Measurements from ENCODE around the gene P2RX5. TPM values are rescaled to one million over a fixed set of nuclear protein-coding genes. Genes with fewer than 3 reads are reported as not detected.

Gene P2RX5
- total RNA-seq, 1 donor from 2014 or later: 18.3 TPM

DNA sequence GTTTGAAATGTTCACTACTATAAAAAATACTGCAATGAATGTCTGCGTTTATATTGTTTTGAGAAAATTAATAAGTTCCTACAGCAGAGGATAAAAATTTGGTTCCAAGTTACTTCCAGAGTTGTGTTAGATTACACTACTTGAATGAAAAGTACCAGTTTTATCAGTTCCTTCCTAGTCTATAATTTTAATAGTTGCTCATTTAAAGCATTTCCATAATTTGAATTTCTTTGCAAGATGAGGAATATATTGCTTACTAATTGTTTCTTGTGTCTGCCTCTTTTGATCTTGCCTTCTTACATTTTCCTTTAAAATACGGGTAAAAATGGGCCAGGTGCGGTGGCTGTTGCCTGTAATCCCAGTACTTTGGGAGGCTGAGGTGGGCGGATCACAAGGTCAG is 23.4 kb downstream of the P2RX5 start:
- Histone ChIP-seq H3K4me3 (no peak overlapping the region), H3K36me3 (no peaks in the 10 kb centered on the region), H3K4me1 (peaks cover 27% of the 10 kb centered on the region), H3K27ac (replicated peaks) (no peak overlapping the region), H3K27me3 (ENCODE audit: low read depth) (no peaks in the 10 kb centered on the region), H3K9me3 (replicated peaks) (no peaks in the 10 kb centered on the region)
- no peak for DNase-seq
- intact Hi-C loops (cut with micrococcal nuclease): no loop called here
- TF ChIP-seq, protein P1, sequence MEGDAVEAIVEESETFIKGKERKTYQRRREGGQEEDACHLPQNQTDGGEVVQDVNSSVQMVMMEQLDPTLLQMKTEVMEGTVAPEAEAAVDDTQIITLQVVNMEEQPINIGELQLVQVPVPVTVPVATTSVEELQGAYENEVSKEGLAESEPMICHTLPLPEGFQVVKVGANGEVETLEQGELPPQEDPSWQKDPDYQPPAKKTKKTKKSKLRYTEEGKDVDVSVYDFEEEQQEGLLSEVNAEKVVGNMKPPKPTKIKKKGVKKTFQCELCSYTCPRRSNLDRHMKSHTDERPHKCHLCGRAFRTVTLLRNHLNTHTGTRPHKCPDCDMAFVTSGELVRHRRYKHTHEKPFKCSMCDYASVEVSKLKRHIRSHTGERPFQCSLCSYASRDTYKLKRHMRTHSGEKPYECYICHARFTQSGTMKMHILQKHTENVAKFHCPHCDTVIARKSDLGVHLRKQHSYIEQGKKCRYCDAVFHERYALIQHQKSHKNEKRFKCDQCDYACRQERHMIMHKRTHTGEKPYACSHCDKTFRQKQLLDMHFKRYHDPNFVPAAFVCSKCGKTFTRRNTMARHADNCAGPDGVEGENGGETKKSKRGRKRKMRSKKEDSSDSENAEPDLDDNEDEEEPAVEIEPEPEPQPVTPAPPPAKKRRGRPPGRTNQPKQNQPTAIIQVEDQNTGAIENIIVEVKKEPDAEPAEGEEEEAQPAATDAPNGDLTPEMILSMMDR (IDR thresholded peaks at IDR 0.05; ENCODE audit: borderline replicate concordance): no peak

DNA sequence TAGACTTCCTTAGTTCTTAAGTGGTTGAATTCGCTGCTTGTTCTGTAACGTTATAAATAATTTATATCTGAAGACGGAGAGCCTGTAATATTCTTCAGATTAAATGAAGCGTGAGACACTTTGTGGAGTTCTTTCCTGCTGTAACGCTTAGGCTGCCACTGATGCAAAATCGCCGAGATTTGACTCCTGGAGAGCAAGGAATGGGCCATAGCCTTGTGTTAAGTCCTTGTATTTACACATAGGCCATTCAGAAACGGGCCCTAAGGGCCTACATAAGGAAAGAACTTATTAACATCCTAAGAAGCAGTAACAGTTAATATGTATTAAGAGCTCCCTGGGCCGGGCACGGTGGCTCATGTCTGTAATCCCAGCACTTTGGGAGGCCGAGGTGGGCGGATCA is 26.4 kb downstream of the P2RX5 start:
- Histone ChIP-seq H3K4me3 (peak overlapping the region; percentile 89), H3K36me3 (peaks cover 5% of the 10 kb centered on the region), H3K27me3 (ENCODE audit: low read depth) (no peaks in the 10 kb centered on the region), H3K9me3 (replicated peaks) (no peaks in the 10 kb centered on the region), H3K4me1 (peaks cover 57% of the 10 kb centered on the region), H3K27ac (replicated peaks) (no peak overlapping the region)
- TF ChIP-seq, protein P1 (IDR thresholded peaks at IDR 0.05; ENCODE audit: borderline replicate concordance): no peak
- no peak for DNase-seq
- intact Hi-C loops (cut with micrococcal nuclease): no loop called here

DNA sequence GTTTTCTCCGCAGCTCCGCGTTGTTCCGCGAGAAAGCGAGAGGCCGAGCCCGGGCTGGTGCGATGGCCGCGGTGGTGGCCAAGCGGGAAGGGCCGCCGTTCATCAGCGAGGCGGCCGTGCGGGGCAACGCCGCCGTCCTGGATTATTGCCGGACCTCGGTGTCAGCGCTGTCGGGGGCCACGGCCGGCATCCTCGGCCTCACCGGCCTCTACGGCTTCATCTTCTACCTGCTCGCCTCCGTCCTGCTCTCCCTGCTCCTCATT is 26.9 kb downstream of the P2RX5 start:
- TF ChIP-seq, protein P1 (IDR thresholded peaks at IDR 0.05; ENCODE audit: borderline replicate concordance): no peak
- H3K36me3 ChIP-seq: peaks cover 10% of the 10 kb centered on the region
- H3K4me1 ChIP-seq: peaks cover 62% of the 10 kb centered on the region
- H3K27ac ChIP-seq (replicated peaks): peak overlapping the region; percentile 100
- intact Hi-C loops (cut with micrococcal nuclease): no loop called here
- DNase-seq: no peak
- H3K9me3 ChIP-seq (replicated peaks): no peaks in the 10 kb centered on the region
- peak overlapping the region; percentile 89 for H3K4me3 ChIP-seq
- H3K27me3 ChIP-seq (ENCODE audit: low read depth): no peaks in the 10 kb centered on the region

DNA sequence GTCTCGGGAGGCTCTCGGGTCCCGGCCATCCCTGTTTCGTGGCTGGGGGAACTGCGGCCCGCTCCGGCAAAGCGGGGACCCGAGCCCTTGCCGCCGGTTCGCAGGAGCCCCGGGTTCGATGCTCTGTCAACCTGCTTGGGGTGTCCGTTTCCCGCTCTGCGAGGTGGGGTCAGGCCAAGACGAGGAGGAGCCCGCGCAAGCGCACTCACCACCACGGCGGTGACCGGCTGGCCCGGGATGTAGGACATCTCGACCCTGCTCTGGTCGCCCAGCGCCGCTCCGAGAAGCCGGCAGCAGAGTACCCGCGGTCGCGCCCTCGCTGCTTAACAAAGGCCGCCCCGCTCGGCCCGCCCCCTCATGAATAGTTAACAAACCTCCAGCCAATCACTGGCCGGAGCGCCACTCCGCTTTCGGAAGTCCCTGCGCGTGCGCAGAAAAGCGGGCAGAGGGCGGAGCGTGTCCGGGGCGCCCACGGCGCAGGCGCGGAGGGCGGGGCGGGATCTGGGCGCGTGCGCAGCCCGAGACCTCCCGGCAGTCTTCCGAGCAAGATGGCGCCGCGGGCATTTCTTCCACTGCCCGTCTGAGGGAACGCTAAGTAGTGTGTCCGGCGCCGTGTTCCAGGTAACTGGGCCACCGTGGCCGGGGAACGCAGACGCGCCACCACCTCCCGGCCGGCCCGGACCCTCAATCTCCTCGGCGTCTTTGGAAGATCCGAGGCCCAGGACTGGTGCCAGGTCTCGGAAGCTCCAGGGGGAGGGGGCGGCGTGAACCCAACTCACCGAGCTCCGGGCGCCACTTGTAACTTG is 27.5 kb downstream of the P2RX5 start, which contains the start of the genes EMC6 and TAX1BP3:
Gene EMC6, plus strand, starts transcription at position 534 of the 806 bp plus-strand sequence. CDS start 335 bp downstream, outside the sequence.
Gene TAX1BP3, minus strand, starts transcription at position 300 of the 806 bp plus-strand sequence. Its CDS starts 52 bp downstream, at position 248.
- Histone ChIP-seq H3K4me1 (peaks cover 63% of the 10 kb centered on the region), H3K27ac (replicated peaks) (peak within 1 kb of the TSS; percentile 100), H3K27me3 (ENCODE audit: low read depth) (no peaks in the 10 kb centered on the region), H3K4me3 (peak within 1 kb of the TSS; percentile 89), H3K9me3 (replicated peaks) (no peaks in the 10 kb centered on the region), H3K36me3 (peaks cover 16% of the 10 kb centered on the region)
- DNase-seq: peak; percentile 99
- intact Hi-C loops (cut with micrococcal nuclease): no loop called here
- TF ChIP-seq, protein P1 (IDR thresholded peaks at IDR 0.05; ENCODE audit: borderline replicate concordance): no peak

DNA sequence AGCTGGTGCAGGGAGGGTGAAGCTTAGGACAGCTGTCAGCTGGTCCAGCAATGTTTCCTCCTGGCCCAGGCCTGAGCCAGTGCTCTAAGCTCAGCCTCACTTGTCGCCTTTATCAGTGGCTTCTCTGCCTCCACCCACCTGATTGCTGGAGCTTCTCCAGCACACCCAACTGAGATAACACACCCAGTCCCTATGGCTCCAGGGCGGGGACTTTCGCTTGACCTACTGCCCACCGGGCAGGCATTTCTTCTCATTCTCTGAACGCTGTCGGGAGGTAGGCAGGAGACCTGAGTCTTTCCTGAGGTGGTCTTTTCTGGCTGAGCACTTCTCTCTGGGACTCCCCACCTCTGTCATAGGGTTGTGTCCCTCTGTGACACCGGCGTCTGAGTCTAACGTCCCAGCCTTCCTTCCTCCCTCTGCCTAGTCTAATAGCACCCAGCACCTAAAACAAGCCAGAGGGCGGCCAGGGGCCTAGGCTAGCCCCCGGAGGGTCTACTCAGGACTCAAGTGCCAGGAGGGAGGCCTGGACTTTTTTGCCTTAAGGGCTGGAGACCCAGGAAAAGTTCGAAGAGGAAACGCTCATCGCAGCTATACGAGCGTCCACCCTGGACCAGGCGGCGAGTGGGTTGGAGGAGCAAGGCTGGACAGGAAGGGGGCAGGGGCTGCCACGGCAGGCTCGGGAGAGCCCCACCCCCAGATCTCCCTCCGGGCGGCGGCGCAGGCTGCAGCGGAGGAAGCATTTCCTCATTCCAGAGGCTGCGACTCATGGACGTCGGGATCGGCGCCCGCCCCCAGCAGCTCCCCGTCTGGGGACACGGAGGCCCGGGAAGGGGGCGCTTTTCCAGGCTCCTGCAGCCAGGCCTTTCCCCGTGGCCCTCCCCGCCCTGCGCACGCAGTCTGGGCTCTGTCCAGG is 28.3 kb downstream of the P2RX5 start:
- H3K36me3 ChIP-seq: peaks cover 24% of the 10 kb centered on the region
- H3K4me1 ChIP-seq: peaks cover 63% of the 10 kb centered on the region
- H3K27ac ChIP-seq (replicated peaks): peak overlapping the region; percentile 100
- no peaks in the 10 kb centered on the region for H3K27me3 ChIP-seq (ENCODE audit: low read depth)
- H3K9me3 ChIP-seq (replicated peaks): no peaks in the 10 kb centered on the region
- intact Hi-C loops (cut with micrococcal nuclease): no loop called here
- TF ChIP-seq, protein P1 (IDR thresholded peaks at IDR 0.05; ENCODE audit: borderline replicate concordance): no peak
- peak overlapping the region; percentile 89 for H3K4me3 ChIP-seq
- DNase-seq: peak; percentile 91
